ENCODE data around the gene PIGO. TPM values are rescaled to one million over a fixed set of nuclear protein-coding genes. Genes with fewer than 3 reads are reported as not detected.

The PIGO gene
- total and polyA plus RNA-seq, 9 of the 15 experiments (the other 6 are each of a cell fraction or from before 2014, with no cell fraction given) = 5.4 to 13.7 (median 9.7) TPM

DNA sequence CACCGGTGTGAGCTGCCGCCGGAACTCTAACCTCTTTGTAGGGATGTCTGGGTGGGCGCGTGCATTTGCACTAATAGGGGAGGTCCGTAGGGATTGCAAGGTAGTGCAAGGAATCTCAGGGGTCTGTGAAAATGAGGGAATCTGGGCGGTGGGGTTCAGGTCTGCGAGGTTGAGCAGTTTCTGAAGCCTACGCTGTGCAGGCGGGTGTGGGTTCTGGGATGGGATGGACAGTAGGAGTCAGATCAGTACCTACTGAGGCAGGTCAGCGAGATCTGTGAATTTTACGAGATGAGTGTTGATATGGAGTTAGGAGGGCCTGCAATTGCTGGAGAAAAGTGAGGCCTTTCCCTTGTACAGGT lies 20.1 kb upstream of the PIGO start (continued):
- TF ChIP-seq, protein P1, sequence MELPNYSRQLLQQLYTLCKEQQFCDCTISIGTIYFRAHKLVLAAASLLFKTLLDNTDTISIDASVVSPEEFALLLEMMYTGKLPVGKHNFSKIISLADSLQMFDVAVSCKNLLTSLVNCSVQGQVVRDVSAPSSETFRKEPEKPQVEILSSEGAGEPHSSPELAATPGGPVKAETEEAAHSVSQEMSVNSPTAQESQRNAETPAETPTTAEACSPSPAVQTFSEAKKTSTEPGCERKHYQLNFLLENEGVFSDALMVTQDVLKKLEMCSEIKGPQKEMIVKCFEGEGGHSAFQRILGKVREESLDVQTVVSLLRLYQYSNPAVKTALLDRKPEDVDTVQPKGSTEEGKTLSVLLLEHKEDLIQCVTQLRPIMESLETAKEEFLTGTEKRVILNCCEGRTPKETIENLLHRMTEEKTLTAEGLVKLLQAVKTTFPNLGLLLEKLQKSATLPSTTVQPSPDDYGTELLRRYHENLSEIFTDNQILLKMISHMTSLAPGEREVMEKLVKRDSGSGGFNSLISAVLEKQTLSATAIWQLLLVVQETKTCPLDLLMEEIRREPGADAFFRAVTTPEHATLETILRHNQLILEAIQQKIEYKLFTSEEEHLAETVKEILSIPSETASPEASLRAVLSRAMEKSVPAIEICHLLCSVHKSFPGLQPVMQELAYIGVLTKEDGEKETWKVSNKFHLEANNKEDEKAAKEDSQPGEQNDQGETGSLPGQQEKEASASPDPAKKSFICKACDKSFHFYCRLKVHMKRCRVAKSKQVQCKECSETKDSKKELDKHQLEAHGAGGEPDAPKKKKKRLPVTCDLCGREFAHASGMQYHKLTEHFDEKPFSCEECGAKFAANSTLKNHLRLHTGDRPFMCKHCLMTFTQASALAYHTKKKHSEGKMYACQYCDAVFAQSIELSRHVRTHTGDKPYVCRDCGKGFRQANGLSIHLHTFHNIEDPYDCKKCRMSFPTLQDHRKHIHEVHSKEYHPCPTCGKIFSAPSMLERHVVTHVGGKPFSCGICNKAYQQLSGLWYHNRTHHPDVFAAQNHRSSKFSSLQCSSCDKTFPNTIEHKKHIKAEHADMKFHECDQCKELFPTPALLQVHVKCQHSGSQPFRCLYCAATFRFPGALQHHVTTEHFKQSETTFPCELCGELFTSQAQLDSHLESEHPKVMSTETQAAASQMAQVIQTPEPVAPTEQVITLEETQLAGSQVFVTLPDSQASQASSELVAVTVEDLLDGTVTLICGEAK (IDR thresholded peaks at IDR 0.05) = no peak
- TF ChIP-seq, protein P1 (CRISPR knock-in tag; IDR thresholded peaks at IDR 0.05) = no peak

All from K562 (cell line).